Neutrophil (primary cell): ENCODE data around the gene SCN4A.

Experiments
- H3K27ac ChIP-seq: fragments of 200-600 bp; sonication (generic); 2 replicates; pipeline ENCODE4 v1.5.1; 2016; ENCODE audit warnings: mild to moderate bottlenecking, moderate library complexity
- H3K27me3 ChIP-seq: fragments of 200-600 bp; sonication (generic); 2 replicates; pipeline ENCODE4 v1.6.0; 2016; ENCODE audit warnings: mild to moderate bottlenecking
- H3K36me3 ChIP-seq: fragments of 200-600 bp; sonication (generic); 2 replicates; pipeline ENCODE4 v1.5.1; 2017
- H3K4me1 ChIP-seq, 2 experiments: fragments of 200-600 bp in 1 of 2; sonication (generic) in 1 of 2; 1 replicate in 1 of 2; 2 replicates in 1 of 2; pipeline versions ENCODE4 v1.5.1 to v1.6.1; 2013 to 2016; ENCODE audit warnings: low read depth in 1 of 2, low read length in 1 of 2, mild to moderate bottlenecking in 1 of 2, moderate library complexity in 1 of 2; ENCODE audit not compliant: control insufficient read depth in 1 of 2, insufficient read depth in 1 of 2
- H3K4me3 ChIP-seq, 2 experiments: fragments of 200-600 bp in 1 of 2; sonication (generic) in 1 of 2; 1 replicate in 1 of 2; 2 replicates in 1 of 2; pipeline ENCODE4 v1.5.1; 2013 to 2016; ENCODE audit warnings: low read depth in 1 of 2, low read length in 1 of 2, mild to moderate bottlenecking in 1 of 2, moderate library complexity in 1 of 2
- H3K9me3 ChIP-seq: fragments of 200-600 bp; sonication (generic); 2 replicates; pipeline ENCODE4 v1.5.1; 2016
- TF ChIP-seq, protein P1 (sequence below): fragments of 200-600 bp; sonication (generic); IDR thresholded peaks from 2 replicates; pipeline ENCODE4 v1.5.1; 2016; ENCODE audit warnings: antibody characterized with exemption

SCN4A gene

GRCh38 chr17:63950940-63951907, 21.5 kb downstream of the SCN4A start:
- no peak overlapping the region for H3K4me3 ChIP-seq
- peaks cover 6 to 8% of the 10 kb centered on the region in 2 experiments for H3K4me1 ChIP-seq
- no peak overlapping the region for H3K27ac ChIP-seq
- TF ChIP-seq, protein P1, sequence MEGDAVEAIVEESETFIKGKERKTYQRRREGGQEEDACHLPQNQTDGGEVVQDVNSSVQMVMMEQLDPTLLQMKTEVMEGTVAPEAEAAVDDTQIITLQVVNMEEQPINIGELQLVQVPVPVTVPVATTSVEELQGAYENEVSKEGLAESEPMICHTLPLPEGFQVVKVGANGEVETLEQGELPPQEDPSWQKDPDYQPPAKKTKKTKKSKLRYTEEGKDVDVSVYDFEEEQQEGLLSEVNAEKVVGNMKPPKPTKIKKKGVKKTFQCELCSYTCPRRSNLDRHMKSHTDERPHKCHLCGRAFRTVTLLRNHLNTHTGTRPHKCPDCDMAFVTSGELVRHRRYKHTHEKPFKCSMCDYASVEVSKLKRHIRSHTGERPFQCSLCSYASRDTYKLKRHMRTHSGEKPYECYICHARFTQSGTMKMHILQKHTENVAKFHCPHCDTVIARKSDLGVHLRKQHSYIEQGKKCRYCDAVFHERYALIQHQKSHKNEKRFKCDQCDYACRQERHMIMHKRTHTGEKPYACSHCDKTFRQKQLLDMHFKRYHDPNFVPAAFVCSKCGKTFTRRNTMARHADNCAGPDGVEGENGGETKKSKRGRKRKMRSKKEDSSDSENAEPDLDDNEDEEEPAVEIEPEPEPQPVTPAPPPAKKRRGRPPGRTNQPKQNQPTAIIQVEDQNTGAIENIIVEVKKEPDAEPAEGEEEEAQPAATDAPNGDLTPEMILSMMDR = no peak
- no peaks in the 10 kb centered on the region for H3K9me3 ChIP-seq
- H3K36me3 ChIP-seq = no peaks in the 10 kb centered on the region
- H3K27me3 ChIP-seq = no peaks in the 10 kb centered on the region

DNA sequence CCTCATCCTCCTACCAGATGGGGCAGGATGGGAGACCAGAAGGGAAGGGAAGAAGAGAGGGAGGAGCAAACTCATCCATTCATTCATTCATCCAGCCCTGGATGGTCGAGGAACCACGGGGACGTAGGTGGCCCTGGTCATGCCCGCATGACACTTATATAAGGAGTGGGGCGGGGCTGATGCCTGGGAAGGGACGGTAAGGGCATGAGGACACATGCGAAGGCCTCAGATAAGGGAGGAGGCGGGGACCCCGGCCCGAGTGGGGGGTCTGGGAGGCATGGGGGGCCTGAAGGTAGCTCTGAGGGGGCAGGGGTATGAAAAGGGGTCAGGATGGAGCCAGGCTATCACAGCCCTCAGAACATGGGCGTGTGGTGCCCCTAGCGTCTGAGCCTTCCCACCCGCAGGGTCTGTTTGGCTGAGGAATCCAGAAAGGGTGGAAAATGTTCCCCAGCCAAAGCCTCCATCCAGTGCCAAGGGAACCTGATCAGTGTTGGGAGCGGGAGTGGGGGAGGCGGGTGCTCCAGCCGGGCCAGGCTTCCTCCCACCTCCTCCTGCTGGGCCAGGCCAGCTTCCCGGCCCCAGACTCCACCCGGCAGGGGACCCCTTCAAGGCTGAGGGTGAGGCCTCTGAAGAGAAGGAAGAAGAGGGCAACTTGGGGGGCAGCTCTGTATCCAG, 23.0 kb downstream of the SCN4A start:
- Histone ChIP-seq H3K9me3 (no peaks in the 10 kb centered on the region), H3K27me3 (no peaks in the 10 kb centered on the region), H3K27ac (no peak overlapping the region), H3K4me3 (no peak overlapping the region), H3K4me1 (peaks cover 14 to 16% of the 10 kb centered on the region in 2 experiments), H3K36me3 (no peaks in the 10 kb centered on the region)
- TF ChIP-seq, protein P1 = no peak

- no peaks in the 10 kb centered on the region for H3K36me3 ChIP-seq
- H3K27ac ChIP-seq = no peak overlapping the region
- H3K4me1 ChIP-seq = peaks cover 14 to 16% of the 10 kb centered on the region in 2 experiments
- H3K4me3 ChIP-seq = no peak overlapping the region
- TF ChIP-seq, protein P1 = no peak
- H3K9me3 ChIP-seq = no peaks in the 10 kb centered on the region
- H3K27me3 ChIP-seq = no peaks in the 10 kb centered on the region
These were observed 24.2 kb downstream of the SCN4A start for GRCh38 chr17:63948521-63948920.

DNA sequence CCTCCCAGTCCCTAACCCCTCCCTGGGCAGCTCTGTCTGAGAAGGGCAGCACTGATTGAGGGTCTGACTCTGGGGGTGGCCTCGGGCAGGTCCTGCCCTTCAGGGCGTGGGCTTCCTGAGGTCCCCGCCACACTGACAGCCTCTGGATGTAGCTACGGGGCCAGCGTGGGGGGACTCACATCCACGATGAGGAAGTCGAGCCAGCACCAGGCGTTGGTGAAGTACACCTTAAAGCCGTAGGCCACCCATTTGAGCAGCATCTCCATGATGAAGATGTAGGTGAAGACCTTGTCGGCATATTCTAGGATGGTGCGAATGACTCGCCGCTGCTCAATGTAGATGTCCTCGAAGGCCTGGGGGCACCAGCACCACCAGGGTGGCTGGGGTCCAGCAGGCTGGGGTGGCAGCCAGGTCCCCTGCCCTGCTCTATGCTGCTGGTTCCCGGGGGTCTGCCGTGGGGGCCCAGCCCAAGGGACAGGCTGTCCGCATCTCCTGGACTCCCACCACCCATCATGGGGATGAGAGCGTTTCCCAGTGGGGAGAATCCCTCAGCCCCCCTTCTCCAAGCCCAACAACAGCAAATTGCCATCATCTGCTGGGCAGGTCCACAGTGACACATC, 24.9 kb downstream of the SCN4A start:
- Histone ChIP-seq H3K27me3 (no peaks in the 10 kb centered on the region), H3K4me1 (peaks cover 14 to 16% of the 10 kb centered on the region in 2 experiments)
- TF ChIP-seq, protein P1 = no peak

More for the DNA sequence above, 24.9 kb downstream of the SCN4A start:
- no peaks in the 10 kb centered on the region for H3K36me3 ChIP-seq
- no peaks in the 10 kb centered on the region for H3K9me3 ChIP-seq
- H3K27ac ChIP-seq = no peak overlapping the region
- no peak overlapping the region for H3K4me3 ChIP-seq
